T-cell (primary cell): ENCODE data around the gene RSF1. TPM values are rescaled to one million over a fixed set of nuclear protein-coding genes. Genes with fewer than 3 reads are reported as not detected.
"Not testable (repeated sequence)": the region's sequence is repeated elsewhere in the genome, so short reads cannot be mapped to it uniquely, and the experiment has no call there.

Source experiments
- ATAC-seq, 4 experiments: fragments of 200-7000 bp in 3 of 4; fragments of 150-1000 bp in 1 of 4; cut with Tn5 transposase; replicated peaks in 1 of 4; 1 replicate in 3 of 4; 2 replicates in 1 of 4; pipeline ENCODE4 v1.10.0; 2021; ENCODE audit warnings: moderate library complexity in 3 of 4, mild to moderate bottlenecking in 2 of 4, moderate number of reproducible peaks in 1 of 4
- CTCF ChIA-PET, 2 donors: fragments of 300-600 bp; sonication (Branson Sonifier 250); formaldehyde crosslinking; loops; one replicate each; lab custom pipeline; 2022; ENCODE audit warnings: antibody characterized with exemption in 2 of 2; lab: Charles Lee
- POLR2A ChIA-PET, 2 donors: fragments of 300-600 bp; sonication (Branson Sonifier 250); formaldehyde crosslinking; loops; one replicate each; lab custom pipeline; 2022; ENCODE audit warnings: antibody characterized with exemption in 2 of 2; lab: Charles Lee
- DNase-seq, 35 experiments: peaks; one replicate each; pipeline versions ENCODE4 v3.0.0 to v3.0.0-alpha.2; 2013 to 2023
- H3K27ac ChIP-seq: one replicate; pipeline ENCODE4 v1.5.1; 2013; ENCODE audit warnings: low read length
- H3K27me3 ChIP-seq, 2 experiments: replicated peaks in 1 of 2; 1 replicate in 1 of 2; 2 replicates in 1 of 2; pipeline versions ENCODE4 v1.6.1 to v1.7.0; 2013; ENCODE audit warnings: low read length in 1 of 2, mixed read lengths in 1 of 2; ENCODE audit not compliant: control insufficient read depth in 2 of 2, insufficient read depth in 2 of 2; ENCODE audit errors: extremely low read depth in 1 of 2
- H3K36me3 ChIP-seq, 2 donors: 1 replicate in 1 of 2; 2 replicates in 1 of 2; pipeline versions ENCODE4 v1.6.1 to v1.7.0; 2013; ENCODE audit warnings: low read length in 1 of 2; ENCODE audit not compliant: control insufficient read depth in 2 of 2, insufficient read depth in 1 of 2; ENCODE audit errors: extremely low read depth in 1 of 2
- H3K4me1 ChIP-seq, 2 experiments: 1 replicate in 1 of 2; 2 replicates in 1 of 2; pipeline versions ENCODE4 v1.6.1 to v1.7.0; 2013; ENCODE audit warnings: low read length in 2 of 2, mixed read lengths in 1 of 2; ENCODE audit not compliant: insufficient read depth in 2 of 2, control insufficient read depth in 1 of 2; ENCODE audit errors: extremely low read depth in 1 of 2
- H3K4me3 ChIP-seq, 2 donors: 1 replicate in 1 of 2; 2 replicates in 1 of 2; pipeline versions ENCODE4 v1.5.1 to v1.7.0; 2013; ENCODE audit warnings: mild to moderate bottlenecking in 2 of 2, low read length in 1 of 2, moderate library complexity in 1 of 2; ENCODE audit not compliant: control insufficient read depth in 1 of 2; ENCODE audit errors: extremely low read depth in 1 of 2
- H3K9me3 ChIP-seq: 2 replicates; pipeline ENCODE4 v1.7.0; 2013
- H3K27ac Mint-ChIP-seq, 2 donors: one replicate each; pipeline ENCODE4 v1.8.0; 2020 to 2021; ENCODE audit warnings: mild to moderate bottlenecking in 2 of 2, mixed read lengths in 2 of 2
- H3K27me3 Mint-ChIP-seq, 2 donors: one replicate each; pipeline ENCODE4 v1.8.0; 2021 to 2022; ENCODE audit warnings: mixed read lengths in 2 of 2
- H3K36me3 Mint-ChIP-seq: one replicate; pipeline ENCODE4 v1.8.0; 2021; ENCODE audit warnings: mixed read lengths
- H3K4me1 Mint-ChIP-seq, 3 donors: one replicate each; pipeline ENCODE4 v1.8.0; 2020 to 2022; ENCODE audit warnings: mixed read lengths in 3 of 3, mild to moderate bottlenecking in 1 of 3
- H3K4me3 Mint-ChIP-seq, 3 donors: one replicate each; pipeline ENCODE4 v1.8.0; 2020 to 2022; ENCODE audit warnings: mild to moderate bottlenecking in 3 of 3, mixed read lengths in 3 of 3, moderate library complexity in 3 of 3
- H3K9me3 Mint-ChIP-seq, 3 donors: one replicate each; pipeline ENCODE4 v1.8.0; 2020 to 2022; ENCODE audit warnings: mixed read lengths in 3 of 3
- WGBS: methylation state at CpG from one replicate; pipeline ENCODE4 v1.1.5; 2013; ENCODE audit warnings: missing lambda C conversion rate; ENCODE audit not compliant: insufficient coverage; 5-methylcytosine and 5-hydroxymethylcytosine counted together
- total RNA-seq, 35 experiments: library from RNA in 6 of 35; stranded (reverse) in 6 of 35; fragments of 120-200 nt in 1 of 35; gene quantifications; one replicate each; pipeline versions ENCODE4 v1.2.1 to v1.2.4 and lab custom pipeline; 2013 to 2026

RSF1 gene
- total RNA-seq, 5 donors from 2014 or later (not counting 1 experiment from before 2014, with no cell fraction given), result 81.5 to 96.8 (median 91.2) TPM

DNA sequence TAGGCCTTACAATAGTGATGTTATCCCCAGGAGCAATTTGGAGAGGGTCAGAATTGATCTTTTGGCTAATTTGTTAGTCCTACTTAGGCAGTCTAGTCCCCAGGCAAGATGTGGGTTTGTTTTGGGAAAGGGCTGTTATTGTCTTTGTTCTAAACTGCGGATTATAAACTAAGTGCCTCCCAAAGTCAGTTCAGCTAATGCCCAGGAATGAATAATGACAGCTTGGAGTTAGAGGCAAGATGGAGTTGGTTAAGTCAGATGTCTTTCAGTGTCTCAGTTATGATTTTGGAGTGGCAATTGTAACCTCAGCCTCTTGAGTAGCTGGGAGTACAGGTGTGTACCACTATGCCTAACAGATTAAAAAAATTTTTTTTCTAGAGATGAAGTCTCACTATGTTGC, 175.6 kb downstream of the RSF1 start:
- Histone ChIP-seq H3K4me3 (no peak overlapping the region), H3K36me3 (no peaks in the 10 kb centered on the region), H3K9me3 (no peaks in the 10 kb centered on the region), H3K27me3 (peaks cover 0 to 9% of the 10 kb centered on the region in 2 experiments), H3K4me1 (no peaks in the 10 kb centered on the region), H3K27ac (no peak overlapping the region)
- peaks cover 4% of the 10 kb centered on the region for H3K36me3 Mint-ChIP-seq
- H3K4me3 Mint-ChIP-seq, result no peak overlapping the region
- ATAC-seq (no peak), DNase-seq (no peak)
- WGBS, result 83% methylated on average over 1 of the region's 1 CpG
- ChIA-PET CTCF (no interaction called here), POLR2A (no interaction called here)
- H3K4me1 Mint-ChIP-seq, result no peaks in the 10 kb centered on the region
- H3K27me3 Mint-ChIP-seq, result peaks cover 4 to 24% of the 10 kb centered on the region in 2 donors
- H3K9me3 Mint-ChIP-seq, result no peaks in the 10 kb centered on the region
- no peak overlapping the region for H3K27ac Mint-ChIP-seq

DNA sequence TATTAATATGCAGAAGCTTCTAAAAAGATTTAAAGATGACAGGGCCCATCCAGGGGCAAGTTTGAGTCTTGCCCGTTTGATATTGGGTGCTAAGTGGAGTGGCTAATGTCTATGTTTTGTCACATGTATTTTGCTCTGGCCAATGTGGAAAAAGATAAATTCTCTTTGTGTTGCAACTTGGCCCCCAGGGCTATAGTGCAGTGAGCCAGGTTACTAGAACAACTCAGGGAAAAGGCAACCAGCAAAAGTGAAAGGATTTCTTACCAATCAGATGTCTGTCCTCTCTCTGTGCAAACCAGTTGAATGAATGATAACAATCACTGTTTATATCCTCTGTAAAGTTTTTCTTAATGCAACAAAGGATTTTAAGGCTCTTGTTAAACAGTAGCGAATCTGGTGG, 178.3 kb downstream of the RSF1 start:
- POLR2A ChIA-PET, result no interaction called here

DNA sequence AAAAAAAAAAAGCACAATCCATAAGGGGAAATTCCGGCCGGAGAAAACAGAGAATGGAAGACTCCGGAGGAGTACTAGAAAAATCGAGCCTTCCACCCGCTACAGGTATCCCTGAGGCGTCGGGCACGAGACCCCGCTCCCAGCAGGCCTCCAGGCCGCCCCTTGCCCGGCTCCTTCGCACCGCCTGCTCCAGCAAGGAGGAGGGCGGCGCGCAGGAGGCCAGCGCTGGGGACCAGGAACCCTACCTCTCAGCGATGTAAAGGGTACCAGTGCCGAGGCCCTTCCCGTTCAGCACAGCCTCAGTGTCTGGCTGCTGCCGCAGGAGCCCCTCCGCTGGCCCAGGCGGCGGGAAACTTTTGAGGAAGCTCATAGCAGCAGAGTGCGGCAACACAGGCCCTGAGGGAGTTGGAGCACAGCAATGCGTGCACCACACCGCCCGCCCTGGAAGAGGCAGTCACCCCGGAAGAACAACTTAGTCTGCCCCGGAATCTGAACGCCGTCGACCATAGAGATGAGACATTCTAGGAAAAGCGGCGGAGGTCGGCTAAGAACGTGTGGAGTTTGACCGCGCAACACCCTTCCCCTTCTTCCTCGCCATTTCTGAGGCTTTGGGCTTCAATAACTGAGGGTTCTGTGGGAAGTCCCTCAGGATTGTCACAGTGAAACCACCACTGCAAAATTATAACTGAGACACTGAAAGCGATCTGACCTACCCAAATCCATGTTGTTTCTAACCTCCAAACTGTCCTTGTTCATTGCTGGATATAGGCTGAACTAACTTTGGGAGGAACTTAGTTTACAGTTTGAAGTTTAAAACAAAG, 183.0 kb downstream of the RSF1 start, which contains the start of gene CLNS1A:
Gene CLNS1A, minus strand, starts transcription at position 450 of the 821 bp plus-strand sequence. Its CDS starts 80 bp downstream, at position 370.
- H3K27ac Mint-ChIP-seq, result peak within 1 kb of the TSS; percentile 96
- under 1% methylated on average over 36 of the region's 41 CpGs for WGBS
- H3K9me3 Mint-ChIP-seq, result no peaks in the 10 kb centered on the region
- Histone ChIP-seq H3K9me3 (no peaks in the 10 kb centered on the region), H3K27ac (peak within 1 kb of the TSS; percentile 67), H3K27me3 (peaks cover 0 to 3% of the 10 kb centered on the region in 2 experiments), H3K36me3 (no peaks in the 10 kb centered on the region), H3K4me1 (peaks cover 12 to 21% of the 10 kb centered on the region in 2 experiments), H3K4me3 (peak within 1 kb of the TSS; percentile 88 to 98)
- ChIA-PET POLR2A (no interaction called here), CTCF (no interaction called here)
- peaks cover 7% of the 10 kb centered on the region for H3K36me3 Mint-ChIP-seq
- H3K4me3 Mint-ChIP-seq, result peak within 1 kb of the TSS; percentile 92 to 95 (median 93)
- H3K4me1 Mint-ChIP-seq, result peaks cover 29 to 43% (median 43%) of the 10 kb centered on the region in 3 donors
- peaks cover 0 to 2% of the 10 kb centered on the region in 2 donors for H3K27me3 Mint-ChIP-seq
- ATAC-seq (peak; percentile 99 to 100 (median 100)), DNase-seq (peak; percentile 55 to 86 (median 76))

More for the DNA sequence above, 178.3 kb downstream of the RSF1 start:
- no peak for ATAC-seq
- H3K27me3 Mint-ChIP-seq, result peaks cover 4 to 22% of the 10 kb centered on the region in 2 donors
- Histone ChIP-seq H3K27ac (no peak overlapping the region), H3K9me3 (no peaks in the 10 kb centered on the region), H3K4me3 (no peak overlapping the region), H3K4me1 (peaks cover 0 to 4% of the 10 kb centered on the region in 2 experiments), H3K27me3 (peaks cover 0 to 6% of the 10 kb centered on the region in 2 experiments), H3K36me3 (no peaks in the 10 kb centered on the region)
- no peak overlapping the region for H3K27ac Mint-ChIP-seq
- no CpG with 5 or more reads among the region's 2 CpGs for WGBS
- no peak overlapping the region for H3K4me3 Mint-ChIP-seq
- H3K4me1 Mint-ChIP-seq, result peaks cover 0 to 9% (median 9%) of the 10 kb centered on the region in 3 donors
- peaks cover 4% of the 10 kb centered on the region for H3K36me3 Mint-ChIP-seq
- CTCF ChIA-PET, result no interaction called here
- H3K9me3 Mint-ChIP-seq, result no peaks in the 10 kb centered on the region
- DNase-seq, result no peak

DNA sequence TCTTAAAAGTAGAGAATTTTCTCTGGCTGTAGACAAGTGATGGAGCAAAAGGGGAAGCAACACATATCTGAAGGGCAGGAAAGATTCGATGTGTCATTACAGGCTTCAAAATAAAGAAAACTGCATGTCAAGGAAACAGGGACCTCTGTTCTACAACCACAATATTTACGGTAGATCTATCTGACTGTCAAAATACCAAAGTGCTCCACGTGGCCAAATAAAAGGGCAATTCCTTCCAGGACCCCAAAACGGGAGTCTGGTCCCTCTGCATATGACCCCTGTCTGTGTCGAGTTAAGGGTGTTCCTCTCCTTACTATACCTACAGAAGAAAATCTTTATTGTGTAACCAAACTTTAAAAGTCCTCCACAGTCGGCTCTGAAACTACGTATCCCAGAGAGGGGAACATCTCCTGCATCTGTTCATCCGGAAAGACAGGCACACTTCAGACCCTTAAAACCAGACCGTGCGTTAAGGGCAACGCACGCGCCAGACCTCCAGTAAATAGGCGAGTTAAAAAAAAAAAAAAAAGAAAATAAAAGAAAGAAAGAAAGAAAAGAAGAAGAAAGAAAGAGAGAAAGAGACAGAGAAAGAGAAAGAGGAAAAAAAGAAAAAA, 183.7 kb downstream of the RSF1 start:
- H3K4me1 ChIP-seq, result peaks cover 12 to 21% of the 10 kb centered on the region in 2 experiments

DNA sequence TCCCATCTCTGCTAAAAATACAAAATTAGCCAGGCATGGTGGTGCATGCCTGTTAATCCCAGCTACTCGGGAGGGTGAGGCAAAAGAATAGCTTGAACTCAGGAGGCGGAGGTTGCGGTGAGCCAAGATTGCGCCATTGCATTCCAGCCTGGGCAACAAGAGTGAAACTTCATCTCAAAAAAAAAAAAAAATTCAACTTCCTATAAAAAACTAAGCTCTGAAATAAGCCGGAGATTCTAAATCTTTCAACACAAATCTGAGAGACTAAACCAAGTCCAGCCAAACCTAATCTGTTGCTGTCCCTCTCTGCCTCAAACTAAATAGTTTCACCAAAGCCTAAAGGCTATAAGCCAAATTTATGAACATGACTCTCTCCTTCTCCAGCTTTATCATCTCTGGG, 186.6 kb downstream of the RSF1 start:
- not testable (repeated sequence) for H3K9me3 Mint-ChIP-seq, H3K27ac Mint-ChIP-seq, H3K27ac ChIP-seq, H3K4me3 Mint-ChIP-seq, H3K4me3 ChIP-seq, DNase-seq, ATAC-seq, H3K27me3 ChIP-seq, H3K27me3 Mint-ChIP-seq, H3K36me3 Mint-ChIP-seq, H3K9me3 ChIP-seq, H3K36me3 ChIP-seq
- peaks cover 42 to 61% (median 60%) of the 10 kb centered on the region in 3 donors for H3K4me1 Mint-ChIP-seq
- H3K4me1 ChIP-seq, result peaks cover 16 to 21% of the 10 kb centered on the region in 2 experiments
- ChIA-PET CTCF (interaction anchor here (0.6 to 1.3 kb wide), 3 partner anchors 14 to 160 kb away, joined by 3 read pairs; no protein-coding TSS in a partner anchor), POLR2A (interaction anchor here in 1 of 2 donors (0.6 to 0.7 kb wide), 3 partner anchors 9 to 39 kb away, joined by 3 to 9 read pairs (median 4); no protein-coding TSS in a partner anchor)
- WGBS, result 100% methylated on average over 1 of the region's 5 CpGs

More for the DNA sequence above, 183.7 kb downstream of the RSF1 start:
- no peaks in the 10 kb centered on the region for H3K9me3 Mint-ChIP-seq
- peak overlapping the region; percentile 88 to 98 for H3K4me3 ChIP-seq
- H3K4me3 Mint-ChIP-seq, result peak overlapping the region; percentile 92 to 95 (median 93)
- H3K9me3 ChIP-seq, result no peaks in the 10 kb centered on the region
- peaks cover 0 to 3% of the 10 kb centered on the region in 2 experiments for H3K27me3 ChIP-seq
- 0% methylated on average over 2 of the region's 14 CpGs for WGBS
- H3K36me3 ChIP-seq, result peaks cover 0 to 3% of the 10 kb centered on the region in 2 donors
- peak overlapping the region; percentile 58 to 96 for H3K27ac Mint-ChIP-seq
- POLR2A ChIA-PET, result no interaction called here
- no peak overlapping the region for H3K27ac ChIP-seq
- CTCF ChIA-PET, result no interaction called here
- H3K27me3 Mint-ChIP-seq, result peaks cover 0 to 2% of the 10 kb centered on the region in 2 donors
- peaks cover 29 to 48% (median 47%) of the 10 kb centered on the region in 3 donors for H3K4me1 Mint-ChIP-seq
- DNase-seq (peak in 1 of 35 experiments; percentile 6), ATAC-seq (no peak)
- H3K36me3 Mint-ChIP-seq, result peaks cover 7% of the 10 kb centered on the region

DNA sequence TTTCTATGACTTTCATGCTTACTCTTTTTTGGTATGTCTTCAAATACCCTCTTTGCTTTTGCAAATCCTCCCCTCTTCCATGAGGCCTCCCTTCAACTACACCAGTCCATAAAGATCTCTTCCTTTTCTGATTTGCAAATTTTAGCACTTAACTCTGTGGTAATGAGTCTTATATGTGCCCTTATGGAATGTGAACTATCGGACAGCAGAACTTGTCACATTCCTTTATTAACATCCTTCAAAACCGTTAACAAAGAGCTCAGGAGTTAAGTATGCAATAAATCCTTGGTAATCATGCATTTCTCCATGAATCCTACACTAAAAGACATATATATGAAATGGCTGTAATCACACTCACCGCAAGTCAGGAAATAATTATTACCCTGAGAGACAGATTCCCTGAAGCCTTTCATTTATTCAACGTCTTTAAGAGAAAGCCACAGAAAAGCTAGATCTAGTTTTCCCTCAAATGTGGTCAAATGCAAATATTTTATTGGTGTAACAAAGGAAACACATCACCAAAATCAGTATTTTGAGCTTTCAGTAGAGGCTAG, 190.3 kb downstream of the RSF1 start:
- ChIA-PET CTCF (interaction anchor here (0.6 kb wide), 2 partner anchors 9 to 1737 kb away, joined by 3 to 5 read pairs; no protein-coding TSS in a partner anchor), POLR2A (interaction anchor here in 1 of 2 donors (0.7 kb wide), 1 partner anchor 995 kb away, joined by 3 read pairs; no protein-coding TSS in a partner anchor)
- H3K27me3 ChIP-seq, result no peaks in the 10 kb centered on the region
- peaks cover 5 to 9% of the 10 kb centered on the region in 2 experiments for H3K4me1 ChIP-seq
- H3K9me3 ChIP-seq, result no peaks in the 10 kb centered on the region
- Mint-ChIP-seq H3K4me3 (no peak overlapping the region), H3K27me3 (no peaks in the 10 kb centered on the region), H3K4me1 (peaks cover 25 to 35% (median 34%) of the 10 kb centered on the region in 3 donors), H3K36me3 (peaks cover 17% of the 10 kb centered on the region), H3K27ac (no peak overlapping the region), H3K9me3 (no peaks in the 10 kb centered on the region)
- H3K4me3 ChIP-seq, result no peak overlapping the region
- H3K36me3 ChIP-seq, result peaks cover 0 to 26% of the 10 kb centered on the region in 2 donors
- DNase-seq, result no peak
- WGBS, result no CpG with 5 or more reads among the region's 4 CpGs
- H3K27ac ChIP-seq, result no peak overlapping the region
- no peak for ATAC-seq
